Inflammatory macrophage treated with lipopolysaccharide for 4 hours (primary cell): Measurements from ENCODE around the gene RNU7-1.
A peak's percentile ranks its signal among the peaks of the same experiment; 100 is the strongest.
"Not testable (repeated sequence)": the region's sequence is repeated elsewhere in the genome, so short reads cannot be mapped to it uniquely, and the experiment has no call there.

Source experiments
- DNase-seq: peaks from one replicate; pipeline ENCODE4 v3.0.0-alpha.2; 2020

RNU7-1 gene

GRCh38 chr12:6943722-6944380 lies at the start of gene RNU7-1, which contains the start of gene C12orf57:
Gene RNU7-1 (plus strand): TSS chr12:6943816.
Gene C12orf57 (plus strand): TSS chr12:6944022. CDS start chr12:6944122, 100 bp downstream.
- peak; percentile 93 for DNase-seq

GRCh38 chr12:6894321-6894720 lies 49.3 kb upstream of the RNU7-1 start:
- DNase-seq = peak; percentile 51

- DNase-seq = no peak
Observed at GRCh38 chr12:6896846-6897435, 46.7 kb upstream of the RNU7-1 start.

- DNase-seq = peak; percentile 50
Observed at GRCh38 chr12:6899427-6899826, 44.2 kb upstream of the RNU7-1 start.

- peak; percentile 85 for DNase-seq
Observed at GRCh38 chr12:6899837-6900519, 43.6 kb upstream of the RNU7-1 start.

GRCh38 chr12:6902448-6902847 lies 41.2 kb upstream of the RNU7-1 start:
- no peak for DNase-seq

GRCh38 chr12:6903722-6904121 lies 39.9 kb upstream of the RNU7-1 start:
- no peak for DNase-seq

GRCh38 chr12:6904280-6905276 lies 39.0 kb upstream of the RNU7-1 start, which contains the start of gene LRRC23:
Gene LRRC23 (plus strand): TSS chr12:6904822. CDS start chr12:6905634, 812 bp downstream.
- DNase-seq = peak; percentile 96

GRCh38 chr12:6905414-6906040 lies 38.1 kb upstream of the RNU7-1 start:
- DNase-seq = no peak

GRCh38 chr12:6908141-6908540 lies 35.5 kb upstream of the RNU7-1 start:
- DNase-seq = not testable (repeated sequence)

GRCh38 chr12:6909421-6910145 lies 34.0 kb upstream of the RNU7-1 start:
- DNase-seq = no peak

GRCh38 chr12:6912164-6912935 lies 31.3 kb upstream of the RNU7-1 start:
- DNase-seq = no peak

GRCh38 chr12:6914246-6914946 lies 29.2 kb upstream of the RNU7-1 start, which contains the start of gene ENO2:
Gene ENO2 (plus strand): TSS chr12:6914580. CDS start chr12:6915833, 1,253 bp downstream.
- peak; percentile 59 for DNase-seq

- no peak for DNase-seq
Observed at GRCh38 chr12:6914947-6915788, 28.4 kb upstream of the RNU7-1 start.

GRCh38 chr12:6915789-6916285 lies 27.8 kb upstream of the RNU7-1 start:
- no peak for DNase-seq

- DNase-seq = no peak
Observed at GRCh38 chr12:6916426-6917200, 27.0 kb upstream of the RNU7-1 start.

- no peak for DNase-seq
Observed at GRCh38 chr12:6917491-6918231, 26.0 kb upstream of the RNU7-1 start.
